GM19438 (cell line): ENCODE results near the gene CPLANE2.
A peak's percentile ranks its signal among the peaks of the same experiment; 100 is the strongest.
"Not testable (repeated sequence)": the region's sequence is repeated elsewhere in the genome, so short reads cannot be mapped to it uniquely, and the experiment has no call there.

Experiments used
- ATAC-seq: cut with Tn5 transposase; IDR thresholded peaks from one replicate; pipeline ENCODE4 v1.9.1; 2021; ENCODE audit warnings: low read depth; ENCODE audit not compliant: unreplicated experiment

Gene CPLANE2

DNA sequence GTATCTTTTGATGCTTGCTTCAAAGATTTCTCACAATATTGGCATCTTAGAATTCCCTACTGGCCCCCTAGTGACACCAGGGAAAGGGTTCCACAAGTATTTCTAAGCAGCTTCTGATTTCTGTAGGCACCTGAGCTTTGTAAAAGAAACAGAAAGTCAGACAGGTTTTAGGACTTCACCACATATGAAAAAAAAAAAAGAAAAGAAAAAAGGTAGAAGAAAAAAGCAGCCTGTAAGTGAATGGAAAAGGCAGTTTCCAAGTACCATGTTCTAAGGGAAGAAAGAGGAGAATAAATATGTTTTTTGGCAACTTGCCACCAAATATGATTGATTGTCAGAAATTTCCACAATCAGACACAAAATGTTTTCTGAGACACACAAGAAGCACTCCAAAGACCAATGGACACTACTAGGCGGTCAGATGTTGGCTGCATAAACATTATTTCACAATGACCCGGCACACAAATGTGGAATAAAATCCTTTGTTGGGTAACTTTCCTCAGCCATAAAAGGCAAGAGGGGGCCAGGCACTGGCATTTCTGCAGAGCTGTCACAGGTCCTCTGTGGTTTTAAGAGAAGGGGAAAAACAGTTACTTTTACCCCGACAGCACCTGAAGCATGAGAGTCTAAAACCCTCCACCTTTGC lies 12.7 kb upstream of the CPLANE2 start:
- no peak for ATAC-seq

DNA sequence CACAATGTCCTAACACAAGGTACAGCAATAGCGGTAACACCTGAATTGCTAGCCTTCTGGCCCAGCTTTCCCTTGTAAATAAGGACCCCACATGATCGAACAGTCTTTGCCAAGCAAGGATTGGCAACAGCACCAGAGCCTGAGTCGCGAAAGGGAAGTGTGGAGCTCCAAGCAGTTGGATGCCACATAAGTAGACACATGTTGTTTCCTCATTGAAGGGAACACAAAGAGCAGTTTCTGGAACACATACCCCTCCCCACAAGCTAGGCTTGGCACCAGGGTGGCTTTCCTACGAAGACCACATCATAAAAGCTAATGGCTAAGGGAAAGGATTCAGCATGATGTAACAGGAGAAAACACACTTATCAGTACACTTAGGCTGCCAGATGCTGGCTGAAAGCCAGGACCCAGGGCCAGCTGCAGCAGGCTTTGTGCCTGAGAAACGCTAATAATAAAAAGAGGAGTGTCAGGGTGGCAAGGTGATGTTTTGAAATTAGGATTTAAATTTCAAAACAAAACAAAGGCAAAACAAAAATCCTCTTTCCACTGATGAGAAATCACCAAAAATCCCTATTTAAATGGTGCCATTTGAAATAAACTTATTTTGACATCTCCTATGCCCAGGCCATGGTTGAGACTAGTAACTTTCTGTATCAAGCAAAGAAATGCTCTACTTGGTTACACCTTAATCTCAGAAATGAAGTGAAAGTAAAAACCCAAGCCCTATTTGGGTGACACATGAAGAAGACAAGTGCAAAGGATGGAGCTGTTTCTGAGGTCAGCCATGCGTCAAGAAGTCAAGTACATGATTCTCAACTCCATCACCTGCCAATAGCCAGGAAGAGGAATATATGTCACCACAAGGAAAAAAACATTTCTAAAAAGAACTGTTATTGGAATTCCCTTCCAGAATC lies 11.9 kb upstream of the CPLANE2 start:
- ATAC-seq, result no peak

DNA sequence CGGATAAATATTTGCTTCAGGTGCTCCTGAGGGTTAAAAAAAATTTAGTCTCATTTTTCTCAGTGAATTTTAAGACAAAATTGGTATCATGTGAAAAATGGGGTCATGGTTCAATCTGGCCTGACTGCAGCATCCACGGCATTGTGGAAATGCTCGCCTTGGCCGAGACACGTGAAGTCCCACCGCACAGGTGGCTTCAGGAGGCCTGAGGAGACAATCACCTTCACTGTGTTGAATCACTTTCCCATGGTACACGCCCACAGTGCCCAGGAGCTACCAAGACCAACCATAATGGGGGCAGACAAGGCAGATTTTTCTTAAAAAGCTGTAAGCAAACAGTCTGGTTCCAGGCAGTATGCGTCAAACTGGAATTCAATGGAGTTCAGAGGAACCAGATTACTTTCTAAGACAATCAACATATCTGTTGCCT lies 11.0 kb upstream of the CPLANE2 start:
- no peak for ATAC-seq

DNA sequence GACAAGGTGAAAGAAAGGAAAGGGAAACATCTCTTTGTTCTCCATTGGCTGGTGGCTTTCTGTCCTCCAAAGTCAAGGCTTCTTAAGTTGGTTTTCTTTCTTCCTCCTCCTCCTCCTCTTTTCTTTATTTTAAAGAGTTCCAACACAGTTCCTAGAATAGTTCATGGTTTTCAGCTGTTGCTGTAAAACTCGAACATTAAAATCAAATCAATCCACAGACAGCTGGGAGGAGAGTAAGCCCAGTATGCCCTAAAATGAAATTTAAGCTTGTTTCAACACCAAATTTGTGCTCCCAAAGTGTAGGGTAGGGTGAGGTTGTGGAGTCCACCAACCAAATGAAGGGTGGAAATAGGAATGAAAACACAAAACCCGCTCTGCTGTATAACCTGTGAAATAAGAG lies 10.5 kb upstream of the CPLANE2 start:
- no peak for ATAC-seq

DNA sequence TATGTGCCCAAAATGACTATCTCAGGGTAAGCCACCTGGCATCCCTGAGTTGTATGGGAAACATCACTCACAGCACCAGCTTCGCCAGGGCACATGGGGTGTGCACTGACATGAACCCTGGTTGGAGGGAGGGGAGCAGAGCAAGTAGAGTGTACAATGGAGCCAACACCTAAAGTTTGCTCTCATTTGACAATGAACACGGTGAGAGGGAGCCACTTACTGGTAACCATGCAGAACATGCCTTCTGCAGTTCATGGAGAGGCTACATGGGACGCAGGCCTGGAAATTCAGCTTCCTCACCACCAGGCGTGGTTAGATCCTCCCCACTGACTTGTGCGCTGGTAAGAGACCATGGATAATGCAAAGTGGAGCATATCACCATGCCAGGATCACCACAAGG lies 10.0 kb upstream of the CPLANE2 start:
- ATAC-seq, result no peak

DNA sequence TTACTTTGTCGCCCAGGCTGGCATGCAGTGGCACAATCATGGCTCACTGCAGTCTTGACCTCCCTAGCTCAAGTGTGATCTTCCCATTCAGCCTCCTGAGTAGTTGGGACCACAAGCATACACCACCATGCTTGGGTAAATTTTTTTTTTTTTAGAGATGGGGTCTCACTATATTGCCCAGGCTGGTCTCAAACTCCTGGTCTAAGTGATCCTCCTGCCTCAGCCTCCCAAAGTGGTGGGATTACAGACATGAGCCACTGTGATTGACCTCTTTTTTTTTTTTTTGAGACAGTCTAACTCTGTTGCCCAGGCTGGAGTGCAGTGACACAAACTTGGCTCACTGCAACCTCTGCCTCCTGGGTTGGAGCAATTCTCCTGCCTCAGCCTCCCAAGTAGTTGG lies 9.3 kb upstream of the CPLANE2 start:
- not testable (repeated sequence) for ATAC-seq

DNA sequence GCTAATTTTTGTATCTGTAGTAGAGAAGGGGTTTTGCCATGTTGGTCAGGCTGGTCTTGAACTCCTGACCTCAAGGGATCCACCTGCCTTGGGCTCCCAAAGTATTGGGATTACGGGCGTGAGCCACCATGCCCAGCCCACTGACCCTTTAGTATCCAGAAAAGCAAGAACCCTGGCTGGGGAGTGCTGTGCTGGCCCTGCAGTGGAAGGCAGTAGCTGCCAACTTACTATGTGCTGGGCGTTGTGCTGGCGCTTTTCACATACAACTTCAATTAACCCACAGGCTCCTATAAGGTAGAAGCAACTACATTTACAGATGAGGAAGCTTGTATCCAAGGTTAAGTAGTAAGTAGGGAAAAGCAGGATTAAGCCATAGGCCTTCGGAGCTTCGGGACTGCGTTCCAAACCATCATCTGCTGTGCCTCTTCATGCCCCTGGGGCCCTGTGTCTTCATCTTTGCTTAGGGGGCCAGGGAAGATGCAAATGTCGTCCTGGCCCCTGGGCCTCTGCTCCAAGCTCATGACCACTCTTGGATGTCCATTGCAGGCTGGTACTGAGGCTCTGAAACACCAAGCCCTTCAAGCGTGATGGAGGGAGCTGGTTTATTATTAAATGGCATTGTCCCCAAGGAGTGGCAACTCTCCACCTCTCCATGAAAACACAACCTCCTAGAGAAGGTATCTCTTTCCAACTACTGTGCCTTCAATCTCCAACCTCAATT lies 8.7 kb upstream of the CPLANE2 start:
- ATAC-seq, result no peak

DNA sequence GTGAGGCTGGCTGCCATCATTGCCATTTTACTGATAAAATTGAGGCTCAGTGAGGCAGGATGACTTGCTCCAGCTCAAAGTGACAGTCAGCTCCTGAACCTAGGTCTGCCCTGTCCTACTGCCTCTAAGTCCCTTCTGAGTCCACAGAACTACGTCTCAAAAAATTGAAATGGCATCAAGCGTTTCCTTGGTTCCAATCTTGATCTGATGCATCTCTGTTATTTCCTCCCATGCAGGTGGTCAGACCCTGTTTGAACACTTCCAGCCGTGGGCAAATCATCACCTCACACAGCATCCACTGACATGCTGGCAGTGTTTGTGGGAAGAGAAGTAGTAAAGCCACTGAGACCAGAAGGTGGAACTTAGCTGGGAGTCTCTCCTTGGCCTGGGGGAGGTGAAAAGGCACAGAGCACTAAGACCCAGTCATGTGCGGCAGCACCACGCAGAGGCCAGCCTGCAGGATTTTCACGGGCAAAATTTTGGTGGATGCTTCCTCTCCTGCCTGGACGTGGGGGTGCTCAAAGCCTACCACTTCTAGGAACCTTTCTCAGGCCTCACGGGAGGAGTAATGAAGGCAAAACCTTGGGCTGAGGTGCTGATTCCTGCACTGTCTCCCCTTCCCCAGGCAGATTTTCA lies 7.8 kb upstream of the CPLANE2 start:
- ATAC-seq, result no peak

DNA sequence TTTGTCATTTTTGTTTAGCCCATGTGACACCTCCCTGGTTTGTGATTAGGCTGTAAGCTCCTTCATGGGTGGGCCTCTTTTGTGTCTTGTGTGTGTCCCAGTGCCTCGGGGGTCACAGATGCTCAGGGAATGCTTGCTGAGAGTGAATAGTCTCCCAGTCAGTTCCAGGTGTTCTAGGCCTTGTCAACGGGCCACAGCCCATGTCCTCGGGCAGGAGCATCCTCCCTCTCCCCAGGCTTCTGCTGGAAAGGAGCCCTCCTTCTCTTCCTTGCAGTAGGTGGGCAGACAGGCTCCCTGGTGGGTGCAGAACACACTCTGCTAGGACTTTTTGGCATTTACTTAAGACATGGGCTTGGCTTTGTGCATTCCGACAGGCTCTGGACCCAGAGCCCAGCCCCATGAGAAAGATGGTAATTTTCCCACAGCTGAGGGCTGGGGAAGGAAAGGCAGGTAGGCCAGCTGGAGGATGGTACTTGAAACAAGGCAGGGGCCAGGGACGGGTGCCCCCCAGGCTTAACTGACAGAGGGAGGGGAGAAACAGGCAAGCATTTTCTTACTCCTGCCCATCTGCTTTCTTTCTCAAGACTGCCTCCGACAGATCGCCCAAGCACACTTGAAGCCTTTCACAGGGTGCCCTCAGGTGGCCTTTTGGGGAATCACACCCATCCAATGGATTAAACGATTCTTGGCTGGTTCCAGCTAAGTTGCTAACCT lies 7.1 kb upstream of the CPLANE2 start:
- ATAC-seq, result no peak

DNA sequence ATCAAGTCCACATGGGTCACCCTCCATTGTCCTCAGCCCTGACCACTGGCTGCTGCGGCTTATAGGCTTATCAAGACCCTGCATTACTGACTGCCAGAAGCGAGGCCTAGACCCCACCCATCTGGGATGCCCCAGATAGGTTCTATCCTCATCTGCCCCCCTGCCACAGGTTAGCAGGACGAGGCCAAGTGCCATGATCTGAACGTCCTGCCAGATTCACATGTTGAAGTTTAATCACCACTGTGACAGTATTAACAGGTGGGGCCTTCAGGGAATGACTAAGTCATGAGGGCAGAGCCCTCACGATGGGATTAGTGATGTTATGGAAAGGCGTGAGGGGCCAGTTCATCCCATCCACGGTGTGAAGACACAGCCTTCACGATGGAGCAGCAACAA lies 6.2 kb upstream of the CPLANE2 start:
- no peak for ATAC-seq

DNA sequence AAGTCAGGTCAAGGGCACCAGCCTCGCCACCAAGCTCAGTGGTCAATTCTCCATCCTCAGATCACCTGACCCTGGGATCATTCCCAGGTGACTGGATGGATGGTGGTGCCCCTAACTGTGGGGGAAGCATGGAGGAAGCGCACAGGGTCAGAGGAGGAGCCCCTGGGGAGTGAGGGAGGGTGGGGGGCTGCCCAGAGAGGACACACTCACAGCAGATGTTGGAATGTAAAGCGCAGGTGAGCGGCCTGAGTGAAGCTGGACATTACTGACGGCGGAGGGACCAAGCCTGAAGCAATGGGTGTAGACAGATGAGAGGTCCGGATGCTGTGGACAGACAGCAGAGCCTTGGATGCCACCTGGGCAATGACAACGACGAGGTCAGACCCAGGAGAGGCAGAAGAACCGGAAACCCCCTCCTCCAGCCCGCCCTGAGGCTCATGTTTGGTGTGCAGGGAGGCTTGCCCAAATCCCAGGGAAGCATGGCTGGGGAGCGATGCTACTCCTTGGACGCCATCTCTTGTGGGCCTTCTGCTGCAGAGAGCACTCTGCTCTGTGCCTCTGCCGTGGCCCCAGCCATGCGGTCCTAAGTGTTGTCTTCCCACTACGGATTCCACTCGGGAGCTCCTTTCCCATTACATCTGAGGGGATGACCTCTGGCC lies 5.7 kb upstream of the CPLANE2 start:
- ATAC-seq, result no peak

DNA sequence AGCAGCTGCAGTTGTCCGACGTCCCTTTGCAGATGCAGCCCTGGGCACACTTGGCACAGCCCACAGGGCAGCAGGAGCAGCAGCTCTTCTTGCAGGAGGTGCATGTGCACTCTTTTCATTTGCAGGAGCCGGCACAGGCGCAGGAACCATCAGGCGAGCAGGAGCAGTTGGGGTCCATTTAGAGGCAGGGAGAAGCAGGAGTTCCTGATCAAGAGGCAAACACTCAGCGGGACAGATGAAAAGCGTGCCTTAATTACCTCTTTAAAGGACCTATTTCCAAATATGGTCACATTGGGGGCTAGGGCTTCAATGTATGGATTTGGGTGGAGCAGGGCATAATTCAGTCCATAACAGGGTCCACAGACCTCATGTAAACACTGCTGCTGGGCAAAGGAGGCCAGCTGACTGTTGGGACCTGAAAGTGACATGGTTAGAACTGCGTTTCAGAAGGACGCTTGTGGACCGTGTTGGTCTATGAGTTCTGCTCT lies 4.3 kb upstream of the CPLANE2 start:
- no peak for ATAC-seq

DNA sequence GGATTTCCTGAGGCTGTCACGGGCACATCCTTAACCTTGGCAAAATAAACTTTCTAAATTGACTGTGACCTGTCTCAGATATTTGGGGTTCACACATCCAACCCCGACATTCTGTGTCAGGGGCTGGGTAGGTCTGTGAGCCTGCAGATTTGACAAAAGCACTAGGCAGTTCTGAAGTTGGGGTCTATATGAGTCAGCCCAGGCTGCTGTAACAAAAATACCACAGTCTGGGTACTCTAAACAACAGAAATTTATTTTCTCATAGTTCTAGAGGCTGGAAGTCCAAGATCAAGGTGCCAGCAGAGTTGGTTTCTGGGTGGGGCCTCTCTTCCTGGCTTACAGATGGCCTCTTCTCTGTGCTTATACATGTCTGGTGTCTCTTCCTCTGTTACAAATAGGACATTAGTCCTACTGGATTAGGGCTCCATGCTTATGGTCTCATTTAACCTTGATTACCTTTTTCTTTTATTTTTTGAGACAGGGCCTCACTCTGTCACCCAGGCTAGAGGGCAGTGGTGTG lies 3.0 kb upstream of the CPLANE2 start:
- ATAC-seq, result no peak

DNA sequence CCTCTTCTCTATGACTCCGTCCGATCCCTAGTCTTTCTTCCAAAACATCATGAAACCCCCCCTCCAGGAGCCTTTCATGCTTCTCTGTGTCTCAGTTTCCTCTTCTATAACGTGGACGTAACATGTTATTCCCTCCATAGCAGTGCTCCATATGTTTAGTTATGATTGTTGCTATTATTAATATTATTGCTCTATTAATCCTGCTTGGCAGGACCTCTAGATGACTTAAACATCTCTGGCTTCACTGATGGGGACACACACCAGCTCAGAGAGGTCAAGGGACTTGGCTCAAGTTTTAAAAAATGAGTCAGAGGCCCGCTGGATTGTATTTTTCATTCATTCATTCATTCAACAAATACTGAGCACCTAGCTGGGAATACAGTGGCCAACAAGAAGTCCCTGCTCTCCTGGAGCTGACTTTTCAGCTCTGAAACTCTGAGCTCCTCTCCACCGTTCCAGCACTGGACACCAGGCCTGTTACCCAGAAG lies 404 bp upstream of the CPLANE2 start:
- no peak for ATAC-seq

DNA sequence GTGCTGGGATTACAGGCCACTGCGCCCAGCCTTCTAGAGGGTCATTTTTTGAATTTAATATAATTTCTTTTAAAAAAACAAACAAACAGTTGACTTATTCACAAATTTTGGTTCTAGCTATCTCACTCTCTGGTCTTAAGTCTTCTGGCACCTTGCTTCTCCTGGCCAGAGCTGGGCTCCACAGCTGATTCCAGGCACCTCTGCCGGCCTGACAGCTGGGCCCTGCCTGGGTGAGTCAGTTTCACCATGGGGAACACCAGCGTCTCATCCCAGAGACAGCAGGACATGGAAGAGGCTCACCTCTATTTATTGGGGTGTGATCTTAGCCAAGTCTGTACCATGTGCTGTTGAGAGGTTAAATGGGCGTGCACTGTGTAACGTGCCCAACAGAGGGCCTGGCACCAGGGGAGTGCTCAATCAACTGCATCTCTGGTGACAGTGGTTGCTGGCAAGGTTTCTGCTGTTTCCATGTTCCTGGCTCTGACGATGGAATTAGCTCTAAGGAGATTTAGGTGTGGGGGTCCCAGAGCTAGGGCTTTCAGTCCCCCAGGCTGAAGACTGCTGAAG lies 956 bp downstream of the CPLANE2 start:
- peak; percentile 45 for ATAC-seq

DNA sequence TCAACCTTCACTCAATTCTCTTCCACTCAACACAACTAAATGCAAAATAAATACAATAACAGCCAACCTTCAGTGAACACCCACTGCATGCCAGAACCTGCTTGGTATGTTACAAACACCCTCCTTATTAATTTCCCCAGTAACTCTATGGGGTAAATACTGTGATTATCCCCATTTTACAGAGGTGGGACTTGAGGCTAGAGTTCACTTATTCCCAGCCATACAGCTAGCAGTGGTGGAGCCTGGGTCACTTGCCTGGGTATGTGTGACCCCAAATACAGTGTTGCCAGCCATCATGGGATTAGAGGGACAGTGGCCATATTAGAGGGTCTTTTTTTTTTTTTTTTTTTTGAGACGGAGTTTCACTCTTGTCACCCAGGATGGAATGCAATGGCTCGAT lies 1.6 kb downstream of the CPLANE2 start:
- no peak for ATAC-seq

DNA sequence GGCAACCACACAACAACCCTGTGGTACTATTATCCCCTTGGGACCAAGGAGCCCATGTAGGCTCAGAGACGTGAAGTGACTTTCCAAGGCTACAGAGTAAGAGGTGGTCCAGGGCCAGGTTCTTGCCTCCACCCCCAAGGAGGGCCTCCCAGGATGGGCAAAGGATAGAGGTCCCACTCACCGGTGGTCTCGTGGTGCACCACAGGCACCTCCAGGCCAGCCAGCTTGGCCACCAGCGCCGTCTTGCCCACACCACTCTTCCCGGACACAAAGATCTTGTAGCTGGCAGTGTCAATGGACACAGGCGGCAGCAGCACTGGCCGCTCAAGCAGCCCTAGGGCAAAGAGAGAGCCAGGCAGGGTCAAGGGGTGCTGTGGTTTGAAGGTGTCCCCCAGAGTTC lies 3.6 kb downstream of the CPLANE2 start:
- ATAC-seq, result no peak

DNA sequence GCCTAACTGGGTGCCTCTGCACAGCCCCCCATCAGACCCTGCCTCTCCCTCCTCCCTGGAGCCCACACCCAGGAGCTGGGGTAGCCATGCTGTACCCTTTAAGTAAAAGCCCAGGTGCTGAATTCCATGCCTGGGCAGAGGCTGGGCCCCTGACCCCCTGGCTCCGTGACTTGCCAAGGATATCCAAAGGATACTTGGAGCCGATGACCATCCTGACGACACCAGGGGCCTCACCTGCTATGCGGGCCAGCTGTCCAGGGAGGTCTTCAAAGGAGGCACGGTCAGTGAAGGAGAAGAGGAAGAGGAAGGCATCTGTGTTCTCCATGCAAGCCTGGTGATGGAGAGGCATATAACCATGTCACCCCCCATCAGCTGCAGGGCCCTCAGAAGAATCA lies 4.7 kb downstream of the CPLANE2 start:
- no peak for ATAC-seq
